ENCODE measurements around the gene ADGRF1. TPM values are rescaled to one million over a fixed set of nuclear protein-coding genes. Genes with fewer than 3 reads are reported as not detected.
A peak's percentile ranks its signal among the peaks of the same experiment; 100 is the strongest.
"Not testable (repeated sequence)": the region's sequence is repeated elsewhere in the genome, so short reads cannot be mapped to it uniquely, and the experiment has no call there.

ADGRF1 gene
- total and polyA plus RNA-seq, 2 donors (not counting 3 experiments of a cell fraction or from before 2014, with no cell fraction given), result not detected

DNA sequence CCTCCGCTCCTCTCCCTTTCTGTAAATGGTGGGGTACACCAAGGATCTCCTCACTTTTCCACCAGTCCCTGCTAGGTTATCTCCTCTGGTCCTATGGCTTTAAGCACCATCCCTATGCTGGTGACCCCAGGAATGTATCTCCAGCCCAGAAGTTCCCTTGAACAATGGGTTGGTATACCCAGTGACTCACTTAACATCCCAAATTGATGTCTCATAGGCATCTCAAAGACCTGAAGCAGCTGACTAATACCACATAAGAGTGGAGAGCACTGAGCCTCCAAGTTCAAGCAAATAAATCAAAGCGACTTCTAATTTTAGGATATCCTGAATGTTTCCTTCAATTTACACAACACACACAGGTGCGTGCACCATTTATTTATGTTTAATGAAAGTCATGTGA is 48.3 kb downstream of the ADGRF1 start:
- H3K4me3 ChIP-seq (replicated peaks in 1 of 3; ENCODE audit: insufficient read depth in 1 of 3, low read depth in 1 of 3, low read length in 3 of 3), result no peak overlapping the region
- no peaks in the 10 kb centered on the region for H3K36me3 ChIP-seq (ENCODE audit: control insufficient read depth in 2 of 2, extremely low read depth in 1 of 2, insufficient read depth in 2 of 2, low read length in 2 of 2)
- dilution Hi-C loops (cut with MboI; ENCODE audit: extremely low pct_ligation_motif_present, low sequenced_read_pairs), result no loop called here
- BruUV-seq (replicated peaks), result no TSS peak
- no peak overlapping the region for H2AFZ ChIP-seq (ENCODE audit: low read depth, low read length)
- POLR2A ChIA-PET, result interaction anchor here (1.3 kb wide), 1 partner anchor 51 kb away, joined by 4 read pairs; no protein-coding TSS in a partner anchor
- H3K9me1 ChIP-seq (replicated peaks; ENCODE audit: control insufficient read depth, extremely low read depth, insufficient read depth, low read length), result no peaks in the 10 kb centered on the region
- H3K9ac ChIP-seq (replicated peaks; ENCODE audit: extremely low read depth, insufficient read depth, low read length), result no peak overlapping the region
- peak overlapping the region; percentile 40 for H3K4me2 ChIP-seq (ENCODE audit: insufficient read depth, low read length)
- H4K20me1 ChIP-seq (replicated peaks; ENCODE audit: control insufficient read depth, extremely low read depth, insufficient read depth, low read length), result no peaks in the 10 kb centered on the region
- TF ChIP-seq FOS (IDR thresholded peaks at IDR 0.05; ENCODE audit: borderline replicate concordance, insufficient read depth, low read length) (peak; percentile 97), POLR2AphosphoS5 (IDR thresholded peaks at IDR 0.05; ENCODE audit: insufficient read depth, low read depth, low read length) (peak; percentile 88), POLR2A (IDR thresholded peaks at IDR 0.05; ENCODE audit: low read depth, low read length) (no peak), EZH2 (IDR thresholded peaks at IDR 0.05; ENCODE audit: borderline replicate concordance, low read depth, low read length, severe bottlenecking) (no peak), JUN (IDR thresholded peaks at IDR 0.05; ENCODE audit: borderline replicate concordance, insufficient read depth, insufficient read length, low read depth) (peak; percentile 96), GATA2 (IDR thresholded peaks at IDR 0.05; ENCODE audit: insufficient read depth, insufficient read length, low read depth, low read length) (peak; percentile 79)
- H3K4me1 ChIP-seq (ENCODE audit: control insufficient read depth, extremely low read depth, insufficient read depth, low read length), result peaks cover 38% of the 10 kb centered on the region
- no peaks in the 10 kb centered on the region for H3K9me3 ChIP-seq (replicated peaks; ENCODE audit: control insufficient read depth, insufficient read depth, low read length)
- DNase-seq (ENCODE audit: low read depth, low spot score) (peak; percentile 84), FAIRE-seq (peak; percentile 68)
- H3K27ac ChIP-seq (ENCODE audit: insufficient read depth, low read depth, low read length), result peak overlapping the region; percentile 83
- H3K79me2 ChIP-seq (ENCODE audit: control insufficient read depth, insufficient read depth, low read length), result no peaks in the 10 kb centered on the region
- CTCF ChIA-PET, result interaction anchor here (1.0 to 2.0 kb wide), 7 partner anchors 9 to 145 kb away, joined by 3 to 22 read pairs (median 5); no protein-coding TSS in a partner anchor
- H3K27me3 ChIP-seq (ENCODE audit: control insufficient read depth in 2 of 2, insufficient read depth in 2 of 2, low read length in 2 of 2), result no peaks in the 10 kb centered on the region
- intact Hi-C loops (cut with micrococcal nuclease), result loop anchor here (1.0 to 2.0 kb wide), 3 partner anchors 118 to 949 kb away; no protein-coding TSS in a partner anchor

DNA sequence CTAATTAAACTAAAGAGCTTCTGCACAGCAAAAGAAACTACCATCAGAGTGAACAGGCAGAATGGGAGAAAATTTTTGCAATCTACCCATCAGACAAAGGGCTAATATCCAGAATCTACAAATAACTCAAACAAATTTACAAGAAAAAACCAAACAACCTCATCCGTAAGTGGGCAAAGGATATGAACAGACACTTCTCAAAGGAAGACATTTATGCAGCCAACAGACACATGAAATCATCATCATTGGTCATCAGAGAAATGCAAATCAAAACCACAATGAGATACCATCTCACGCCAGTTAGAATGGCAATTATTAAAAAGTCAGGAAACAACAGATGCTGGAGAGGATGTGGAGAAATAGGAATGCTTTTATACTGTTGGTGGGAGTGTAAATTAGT is 49.7 kb downstream of the ADGRF1 start:
- H3K36me3 ChIP-seq (ENCODE audit: control insufficient read depth in 2 of 2, extremely low read depth in 1 of 2, insufficient read depth in 2 of 2, low read length in 2 of 2); H3K27me3 ChIP-seq (ENCODE audit: control insufficient read depth in 2 of 2, insufficient read depth in 2 of 2, low read length in 2 of 2); dilution Hi-C loops (cut with MboI; ENCODE audit: extremely low pct_ligation_motif_present, low sequenced_read_pairs); FAIRE-seq; H3K9ac ChIP-seq (replicated peaks; ENCODE audit: extremely low read depth, insufficient read depth, low read length); H3K9me3 ChIP-seq (replicated peaks; ENCODE audit: control insufficient read depth, insufficient read depth, low read length); H3K27ac ChIP-seq (ENCODE audit: insufficient read depth, low read depth, low read length); DNase-seq (ENCODE audit: low read depth, low spot score); intact Hi-C loops (cut with micrococcal nuclease); POLR2A ChIA-PET; H3K79me2 ChIP-seq (ENCODE audit: control insufficient read depth, insufficient read depth, low read length); H3K9me1 ChIP-seq (replicated peaks; ENCODE audit: control insufficient read depth, extremely low read depth, insufficient read depth, low read length); H3K4me2 ChIP-seq (ENCODE audit: insufficient read depth, low read length); H2AFZ ChIP-seq (ENCODE audit: low read depth, low read length); BruUV-seq (replicated peaks); H4K20me1 ChIP-seq (replicated peaks; ENCODE audit: control insufficient read depth, extremely low read depth, insufficient read depth, low read length); H3K4me3 ChIP-seq (replicated peaks in 1 of 3; ENCODE audit: insufficient read depth in 1 of 3, low read depth in 1 of 3, low read length in 3 of 3): not testable (repeated sequence)
- peaks cover 38% of the 10 kb centered on the region for H3K4me1 ChIP-seq (ENCODE audit: control insufficient read depth, extremely low read depth, insufficient read depth, low read length)
- CTCF ChIA-PET, result interaction anchor here (2.0 to 4.9 kb wide), 3 partner anchors 56 to 582 kb away, joined by 4 to 112 read pairs (median 22); no protein-coding TSS in a partner anchor
